Measurements from ENCODE around the gene C6.

The C6 gene

GRCh38 chr5:41115281-41115680 lies 98.1 kb downstream of the C6 start:
- DNase-seq (ENCODE audit: low spot score in 2 of 2): no peak
- no peaks in the 10 kb centered on the region for H3K9me3 Mint-ChIP-seq
- H3K36me3 Mint-ChIP-seq: no peaks in the 10 kb centered on the region
- ATAC-seq: no peak
- no peak overlapping the region for H3K27ac Mint-ChIP-seq
- H3K4me1 Mint-ChIP-seq: no peaks in the 10 kb centered on the region
- no peak overlapping the region for H3K4me3 Mint-ChIP-seq

GRCh38 chr5:41112486-41113455 lies 100.6 kb downstream of the C6 start:
- no peak for DNase-seq (ENCODE audit: low spot score in 2 of 2)
- no peak overlapping the region for H3K27ac Mint-ChIP-seq
- ATAC-seq: no peak

GRCh38 chr5:41109186-41109585 lies 104.1 kb downstream of the C6 start:
- H3K4me3 Mint-ChIP-seq: no peak overlapping the region
- DNase-seq (ENCODE audit: low spot score in 2 of 2) (no peak), ATAC-seq (no peak)
- H3K27ac Mint-ChIP-seq: no peak overlapping the region
- H3K9me3 Mint-ChIP-seq: peaks cover 5% of the 10 kb centered on the region
- H3K4me1 Mint-ChIP-seq: no peaks in the 10 kb centered on the region
- H3K36me3 Mint-ChIP-seq: no peaks in the 10 kb centered on the region

More at GRCh38 chr5:41112486-41113455, 100.6 kb downstream of the C6 start:
- no peaks in the 10 kb centered on the region for H3K9me3 Mint-ChIP-seq
- no peaks in the 10 kb centered on the region for H3K4me1 Mint-ChIP-seq
- H3K4me3 Mint-ChIP-seq: no peak overlapping the region
- H3K36me3 Mint-ChIP-seq: no peaks in the 10 kb centered on the region

GRCh38 chr5:41102341-41102740 lies 111.0 kb downstream of the C6 start:
- ATAC-seq (no peak), DNase-seq (ENCODE audit: low spot score in 2 of 2) (no peak)
- H3K36me3 Mint-ChIP-seq: no peaks in the 10 kb centered on the region
- peaks cover 8% of the 10 kb centered on the region for H3K9me3 Mint-ChIP-seq
- H3K27ac Mint-ChIP-seq: no peak overlapping the region
- H3K4me1 Mint-ChIP-seq: no peaks in the 10 kb centered on the region
- no peak overlapping the region for H3K4me3 Mint-ChIP-seq

GRCh38 chr5:41097642-41098041 lies 115.7 kb downstream of the C6 start:
- ATAC-seq: no peak
- no peaks in the 10 kb centered on the region for H3K36me3 Mint-ChIP-seq

GRCh38 chr5:41095324-41096101 lies 117.8 kb downstream of the C6 start:
- no peak overlapping the region for H3K4me3 Mint-ChIP-seq
- ATAC-seq (no peak), DNase-seq (ENCODE audit: low spot score in 2 of 2) (no peak)

More at GRCh38 chr5:41097642-41098041, 115.7 kb downstream of the C6 start:
- H3K9me3 Mint-ChIP-seq: no peaks in the 10 kb centered on the region
- no peak for DNase-seq (ENCODE audit: low spot score in 2 of 2)
- H3K4me1 Mint-ChIP-seq: no peaks in the 10 kb centered on the region
- H3K27ac Mint-ChIP-seq: no peak overlapping the region
- H3K4me3 Mint-ChIP-seq: no peak overlapping the region

GRCh38 chr5:41094871-41095270 lies 118.5 kb downstream of the C6 start:
- Mint-ChIP-seq H3K9me3 (no peaks in the 10 kb centered on the region), H3K27ac (no peak overlapping the region), H3K36me3 (no peaks in the 10 kb centered on the region), H3K4me3 (no peak overlapping the region), H3K4me1 (no peaks in the 10 kb centered on the region)
- no peak for DNase-seq (ENCODE audit: low spot score in 2 of 2)
- ATAC-seq: no peak

More at GRCh38 chr5:41095324-41096101, 117.8 kb downstream of the C6 start:
- Mint-ChIP-seq H3K4me1 (no peaks in the 10 kb centered on the region), H3K27ac (no peak overlapping the region), H3K36me3 (no peaks in the 10 kb centered on the region), H3K9me3 (no peaks in the 10 kb centered on the region)

GRCh38 chr5:41093803-41094202 lies 119.5 kb downstream of the C6 start:
- H3K4me1 Mint-ChIP-seq: no peaks in the 10 kb centered on the region
- DNase-seq (ENCODE audit: low spot score in 2 of 2) (no peak), ATAC-seq (no peak)
- no peak overlapping the region for H3K4me3 Mint-ChIP-seq
- H3K36me3 Mint-ChIP-seq: no peaks in the 10 kb centered on the region
- no peaks in the 10 kb centered on the region for H3K9me3 Mint-ChIP-seq
- H3K27ac Mint-ChIP-seq: no peak overlapping the region

Measured in stimulated activated effector memory CD8-positive, alpha-beta T cell treated with anti-CD3 and anti-CD28 coated beads, Interleukin-12 subunit alpha, Interleukin-12 subunit beta, amount 100 ng/mL, for 72 hours (primary cell).